ENCODE measurements around the gene USF1. TPM values are rescaled to one million over a fixed set of nuclear protein-coding genes. Genes with fewer than 3 reads are reported as not detected.

Gene USF1
- total RNA-seq, 1 donor from 2014 or later: 31.7 TPM

- TF ChIP-seq CTCF (IDR thresholded peaks at IDR 0.05; ENCODE audit: borderline replicate concordance): no peak
These were observed 36.7 kb upstream of the USF1 start for GRCh38 chr1:161082483-161082882.

GRCh38 chr1:161081519-161081918 is 35.7 kb upstream of the USF1 start:
- Histone ChIP-seq H3K4me1 (no peaks in the 10 kb centered on the region), H3K4me3 (no peak overlapping the region), H3K27me3 (ENCODE audit: low read depth) (peaks cover 23% of the 10 kb centered on the region), H3K9me3 (replicated peaks) (no peaks in the 10 kb centered on the region), H3K36me3 (no peaks in the 10 kb centered on the region), H3K27ac (replicated peaks) (no peak overlapping the region)
- TF ChIP-seq CTCF (IDR thresholded peaks at IDR 0.05; ENCODE audit: borderline replicate concordance): no peak
- DNase-seq: no peak
- intact Hi-C loops (cut with micrococcal nuclease): no loop called here

More at GRCh38 chr1:161082483-161082882, 36.7 kb upstream of the USF1 start:
- H3K36me3 ChIP-seq: no peaks in the 10 kb centered on the region
- no peak overlapping the region for H3K27ac ChIP-seq (replicated peaks)
- intact Hi-C loops (cut with micrococcal nuclease): no loop called here
- H3K4me3 ChIP-seq: no peak overlapping the region
- H3K27me3 ChIP-seq (ENCODE audit: low read depth): peaks cover 23% of the 10 kb centered on the region
- no peak for DNase-seq
- H3K9me3 ChIP-seq (replicated peaks): no peaks in the 10 kb centered on the region
- no peaks in the 10 kb centered on the region for H3K4me1 ChIP-seq

- Histone ChIP-seq H3K27me3 (ENCODE audit: low read depth) (peaks cover 23% of the 10 kb centered on the region), H3K9me3 (replicated peaks) (no peaks in the 10 kb centered on the region), H3K36me3 (no peaks in the 10 kb centered on the region), H3K27ac (replicated peaks) (no peak overlapping the region), H3K4me3 (no peak overlapping the region), H3K4me1 (no peaks in the 10 kb centered on the region)
- TF ChIP-seq CTCF (IDR thresholded peaks at IDR 0.05; ENCODE audit: borderline replicate concordance): no peak
- DNase-seq: no peak
- intact Hi-C loops (cut with micrococcal nuclease): no loop called here
These were observed 34.9 kb upstream of the USF1 start for GRCh38 chr1:161080441-161081405.

GRCh38 chr1:161079436-161080110 is 33.8 kb upstream of the USF1 start:
- no peak for TF ChIP-seq CTCF (IDR thresholded peaks at IDR 0.05; ENCODE audit: borderline replicate concordance)
- Histone ChIP-seq H3K4me1 (no peaks in the 10 kb centered on the region), H3K27ac (replicated peaks) (no peak overlapping the region)

GRCh38 chr1:161077426-161077825 is 31.6 kb upstream of the USF1 start:
- intact Hi-C loops (cut with micrococcal nuclease): no loop called here
- peaks cover 23% of the 10 kb centered on the region for H3K27me3 ChIP-seq (ENCODE audit: low read depth)
- H3K27ac ChIP-seq (replicated peaks): no peak overlapping the region
- no peak overlapping the region for H3K4me3 ChIP-seq
- DNase-seq: no peak
- TF ChIP-seq CTCF (IDR thresholded peaks at IDR 0.05; ENCODE audit: borderline replicate concordance): no peak
- H3K36me3 ChIP-seq: no peaks in the 10 kb centered on the region
- H3K9me3 ChIP-seq (replicated peaks): no peaks in the 10 kb centered on the region
- no peaks in the 10 kb centered on the region for H3K4me1 ChIP-seq

More at GRCh38 chr1:161079436-161080110, 33.8 kb upstream of the USF1 start:
- Histone ChIP-seq H3K27me3 (ENCODE audit: low read depth) (peaks cover 23% of the 10 kb centered on the region), H3K9me3 (replicated peaks) (no peaks in the 10 kb centered on the region), H3K36me3 (no peaks in the 10 kb centered on the region), H3K4me3 (no peak overlapping the region)
- DNase-seq: no peak
- intact Hi-C loops (cut with micrococcal nuclease): no loop called here

All from left ventricle myocardium inferior (tissue), 1 donor.